Measurements from ENCODE around the gene CNIH2. TPM values are rescaled to one million over a fixed set of nuclear protein-coding genes. Genes with fewer than 3 reads are reported as not detected.

Gene CNIH2
- total and polyA plus RNA-seq, 9 of the 15 experiments (the other 6 are each of a cell fraction or from before 2014, with no cell fraction given) = 0.26 to 0.89 (median 0.40) TPM; not detected in 4

GRCh38 chr11:66289548-66290329, 11.8 kb downstream of the CNIH2 start (continued):
- TF ChIP-seq AFF1 (IDR thresholded peaks at IDR 0.05; ENCODE audit: low read depth in 1 of 2, partially characterized antibody in 2 of 2) = peak in 1 of 2 experiments; percentile 99
- TF ChIP-seq, protein P1, sequence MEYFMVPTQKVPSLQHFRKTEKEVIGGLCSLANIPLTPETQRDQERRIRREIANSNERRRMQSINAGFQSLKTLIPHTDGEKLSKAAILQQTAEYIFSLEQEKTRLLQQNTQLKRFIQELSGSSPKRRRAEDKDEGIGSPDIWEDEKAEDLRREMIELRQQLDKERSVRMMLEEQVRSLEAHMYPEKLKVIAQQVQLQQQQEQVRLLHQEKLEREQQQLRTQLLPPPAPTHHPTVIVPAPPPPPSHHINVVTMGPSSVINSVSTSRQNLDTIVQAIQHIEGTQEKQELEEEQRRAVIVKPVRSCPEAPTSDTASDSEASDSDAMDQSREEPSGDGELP (CRISPR knock-in tag; IDR thresholded peaks at IDR 0.05; ENCODE audit: borderline replicate concordance) = 0 out of 2 replicates have a peak, but pooled peaks have one; percentile 55
- peak; percentile 81; the same call in 1 of the 2 replicates for TF ChIP-seq NR2C2 (CRISPR knock-in tag; IDR thresholded peaks at IDR 0.05)
- TF ChIP-seq NR2C2 (tag; IDR thresholded peaks at IDR 0.05) = no peak
- TF ChIP-seq ZKSCAN3 (CRISPR knock-in tag; IDR thresholded peaks at IDR 0.05) = no peak
- TF ChIP-seq HNRNPLL (IDR thresholded peaks at IDR 0.05; ENCODE audit: low read depth, low read length, poor library complexity, severe bottlenecking) = peak; percentile 24
- peak; percentile 57; the same call in 1 of the 2 replicates for TF ChIP-seq CC2D1A (IDR thresholded peaks at IDR 0.05)
- no peak for TF ChIP-seq PURB (CRISPR knock-in tag; IDR thresholded peaks at IDR 0.05; ENCODE audit: low read depth)
- TF ChIP-seq FOXJ2 (tag; IDR thresholded peaks at IDR 0.05) = no peak
- TF ChIP-seq SMAD1 (IDR thresholded peaks at IDR 0.05; ENCODE audit: low read depth, low read length, partially characterized antibody) = no peak
- peak; percentile 76; the same call in 1 of the 2 replicates for TF ChIP-seq ZNF175 (CRISPR knock-in tag; IDR thresholded peaks at IDR 0.05; ENCODE audit: low read depth)
- no peak for TF ChIP-seq RBM39 (optimal IDR thresholded peaks at IDR 0.05; ENCODE audit: low read depth, low read length)
- peak; percentile 84; the same call in 1 of the 2 replicates for TF ChIP-seq IRF1 (CRISPR knock-in tag; IDR thresholded peaks at IDR 0.05; ENCODE audit: borderline replicate concordance)
- TF ChIP-seq TAF9B (IDR thresholded peaks at IDR 0.05; ENCODE audit: partially characterized antibody) = no peak

Data from K562 (cell line).